Measurements from ENCODE around the gene NPR1. TPM values are rescaled to one million over a fixed set of nuclear protein-coding genes. Genes with fewer than 3 reads are reported as not detected.
"Not testable (repeated sequence)": the region's sequence is repeated elsewhere in the genome, so short reads cannot be mapped to it uniquely, and the experiment has no call there.

Gene NPR1
- 8.7 and 10.7 TPM in 2 replicates for total RNA-seq (2014; rRNA removed; shearing (Covaris generic))

GRCh38 chr1:153678519-153679336 is at the start of gene NPR1:
NPR1 (plus strand) TSS chr1:153678688; CDS start chr1:153679109, 421 bp downstream.
- DNase-seq: peak; percentile 93
- peaks cover 30% of the 10 kb centered on the region for H3K27me3 ChIP-seq (ENCODE audit: control insufficient read depth, insufficient read depth, low read length)
- no peaks in the 10 kb centered on the region for H3K36me3 ChIP-seq (replicated peaks; ENCODE audit: control insufficient read depth, insufficient read depth, low read length)
- peak within 1 kb of the TSS; percentile 79 for H3K4me3 ChIP-seq (ENCODE audit: insufficient read depth, low read depth, low read length)

GRCh38 chr1:153629343-153629665 is 49.2 kb upstream of the NPR1 start:
- H3K27me3 ChIP-seq (ENCODE audit: control insufficient read depth, insufficient read depth, low read length): no peaks in the 10 kb centered on the region
- DNase-seq: no peak
- H3K4me3 ChIP-seq (ENCODE audit: insufficient read depth, low read depth, low read length): no peak overlapping the region
- H3K36me3 ChIP-seq (replicated peaks; ENCODE audit: control insufficient read depth, insufficient read depth, low read length): peaks cover 1% of the 10 kb centered on the region; the same call in 1 of the 2 replicates

- DNase-seq: no peak
- no peak overlapping the region for H3K4me3 ChIP-seq (ENCODE audit: insufficient read depth, low read depth, low read length)
- H3K27me3 ChIP-seq (ENCODE audit: control insufficient read depth, insufficient read depth, low read length): no peaks in the 10 kb centered on the region
- peaks cover 1% of the 10 kb centered on the region; the same call in 1 of the 2 replicates for H3K36me3 ChIP-seq (replicated peaks; ENCODE audit: control insufficient read depth, insufficient read depth, low read length)
Observed at GRCh38 chr1:153629971-153630370, 48.5 kb upstream of the NPR1 start.

GRCh38 chr1:153630384-153630783 is 48.1 kb upstream of the NPR1 start:
- no peak overlapping the region for H3K4me3 ChIP-seq (ENCODE audit: insufficient read depth, low read depth, low read length)
- H3K36me3 ChIP-seq (replicated peaks; ENCODE audit: control insufficient read depth, insufficient read depth, low read length): peaks cover 1% of the 10 kb centered on the region; the same call in 1 of the 2 replicates
- H3K27me3 ChIP-seq (ENCODE audit: control insufficient read depth, insufficient read depth, low read length): no peaks in the 10 kb centered on the region
- DNase-seq: no peak

- H3K36me3 ChIP-seq (replicated peaks; ENCODE audit: control insufficient read depth, insufficient read depth, low read length): peaks cover 5% of the 10 kb centered on the region
- no peak overlapping the region for H3K4me3 ChIP-seq (ENCODE audit: insufficient read depth, low read depth, low read length)
- H3K27me3 ChIP-seq (ENCODE audit: control insufficient read depth, insufficient read depth, low read length): no peaks in the 10 kb centered on the region
- no peak for DNase-seq
Observed at GRCh38 chr1:153631047-153632022, 47.2 kb upstream of the NPR1 start.

GRCh38 chr1:153633161-153633753 is 45.2 kb upstream of the NPR1 start:
- Histone ChIP-seq H3K27me3 (ENCODE audit: control insufficient read depth, insufficient read depth, low read length) (no peaks in the 10 kb centered on the region), H3K36me3 (replicated peaks; ENCODE audit: control insufficient read depth, insufficient read depth, low read length) (peaks cover 19% of the 10 kb centered on the region), H3K4me3 (ENCODE audit: insufficient read depth, low read depth, low read length) (peak overlapping the region; percentile 26)
- DNase-seq: no peak

- H3K27me3 ChIP-seq (ENCODE audit: control insufficient read depth, insufficient read depth, low read length): no peaks in the 10 kb centered on the region
- H3K36me3 ChIP-seq (replicated peaks; ENCODE audit: control insufficient read depth, insufficient read depth, low read length): peaks cover 22% of the 10 kb centered on the region
- H3K4me3 ChIP-seq (ENCODE audit: insufficient read depth, low read depth, low read length): peak within 1 kb of the TSS; percentile 100
- DNase-seq: peak; percentile 98
Observed at GRCh38 chr1:153633754-153634665, 44.5 kb upstream of the NPR1 start, which contains the start of gene CHTOP. CHTOP (plus strand) TSS chr1:153634066; CDS start chr1:153636589, 2,523 bp downstream.

- no peak overlapping the region for H3K4me3 ChIP-seq (ENCODE audit: insufficient read depth, low read depth, low read length)
- no peaks in the 10 kb centered on the region for H3K27me3 ChIP-seq (ENCODE audit: control insufficient read depth, insufficient read depth, low read length)
- peaks cover 33% of the 10 kb centered on the region for H3K36me3 ChIP-seq (replicated peaks; ENCODE audit: control insufficient read depth, insufficient read depth, low read length)
- no peak for DNase-seq
Observed at GRCh38 chr1:153635872-153636271, 42.6 kb upstream of the NPR1 start.

- Histone ChIP-seq H3K36me3 (replicated peaks; ENCODE audit: control insufficient read depth, insufficient read depth, low read length) (peaks cover 35% of the 10 kb centered on the region), H3K4me3 (ENCODE audit: insufficient read depth, low read depth, low read length) (no peak overlapping the region), H3K27me3 (ENCODE audit: control insufficient read depth, insufficient read depth, low read length) (no peaks in the 10 kb centered on the region)
- no peak for DNase-seq
Observed at GRCh38 chr1:153636312-153636711, 42.2 kb upstream of the NPR1 start.

- H3K4me3 ChIP-seq (ENCODE audit: insufficient read depth, low read depth, low read length): no peak overlapping the region
- H3K36me3 ChIP-seq (replicated peaks; ENCODE audit: control insufficient read depth, insufficient read depth, low read length): peaks cover 48% of the 10 kb centered on the region
- H3K27me3 ChIP-seq (ENCODE audit: control insufficient read depth, insufficient read depth, low read length): no peaks in the 10 kb centered on the region
Observed at GRCh38 chr1:153638261-153638660, 40.2 kb upstream of the NPR1 start.

GRCh38 chr1:153639280-153639679 is 39.2 kb upstream of the NPR1 start:
- no peak for DNase-seq
- H3K36me3 ChIP-seq (replicated peaks; ENCODE audit: control insufficient read depth, insufficient read depth, low read length): peaks cover 55% of the 10 kb centered on the region
- no peaks in the 10 kb centered on the region for H3K27me3 ChIP-seq (ENCODE audit: control insufficient read depth, insufficient read depth, low read length)
- no peak overlapping the region for H3K4me3 ChIP-seq (ENCODE audit: insufficient read depth, low read depth, low read length)

More at GRCh38 chr1:153638261-153638660, 40.2 kb upstream of the NPR1 start:
- DNase-seq: no peak

GRCh38 chr1:153640213-153640612 is 38.3 kb upstream of the NPR1 start:
- DNase-seq; H3K27me3 ChIP-seq (ENCODE audit: control insufficient read depth, insufficient read depth, low read length); H3K4me3 ChIP-seq (ENCODE audit: insufficient read depth, low read depth, low read length): not testable (repeated sequence)
- peaks cover 60% of the 10 kb centered on the region for H3K36me3 ChIP-seq (replicated peaks; ENCODE audit: control insufficient read depth, insufficient read depth, low read length)

GRCh38 chr1:153640861-153641260 is 37.6 kb upstream of the NPR1 start:
- Histone ChIP-seq H3K36me3 (replicated peaks; ENCODE audit: control insufficient read depth, insufficient read depth, low read length) (peaks cover 64% of the 10 kb centered on the region), H3K27me3 (ENCODE audit: control insufficient read depth, insufficient read depth, low read length) (no peaks in the 10 kb centered on the region), H3K4me3 (ENCODE audit: insufficient read depth, low read depth, low read length) (no peak overlapping the region)
- DNase-seq: no peak
